OCI-LY1 (cell line): ENCODE results near the gene COL8A1.

ENCODE experiments used
- H2AFZ ChIP-seq: fragments of 200-600 bp; sonication (generic), shearing (Covaris generic); 2 replicates; pipeline ENCODE4 v1.6.0; 2014; ENCODE audit warnings: antibody characterized with exemption, mild to moderate bottlenecking, low read length
- H3F3A ChIP-seq: fragments of 200-600 bp; sonication (generic), shearing (Covaris generic); 2 replicates; pipeline ENCODE4 v1.6.0; 2014; ENCODE audit warnings: mild to moderate bottlenecking, antibody characterized with exemption, low read length, moderate library complexity; ENCODE audit not compliant: insufficient read depth
- H3K27ac ChIP-seq: fragments of 200-600 bp; sonication (generic); 2 replicates; pipeline ENCODE4 v1.5.1; 2014; ENCODE audit warnings: low read length, mixed run types, mild to moderate bottlenecking, low read depth; ENCODE audit not compliant: poor library complexity, severe bottlenecking
- H3K27me3 ChIP-seq: fragments of 200-600 bp; sonication (generic); 2 replicates; pipeline ENCODE4 v1.6.0; 2014; ENCODE audit warnings: antibody characterized with exemption, mild to moderate bottlenecking, low read length, moderate library complexity; ENCODE audit not compliant: insufficient read depth
- H3K36me3 ChIP-seq: fragments of 200-600 bp; sonication (generic); 2 replicates; pipeline ENCODE4 v1.6.1; 2014; ENCODE audit warnings: mild to moderate bottlenecking, antibody characterized with exemption, low read length, moderate library complexity, mixed read lengths; ENCODE audit not compliant: insufficient read depth
- H3K4me1 ChIP-seq: fragments of 200-600 bp; sonication (generic); 2 replicates; pipeline ENCODE4 v1.5.1; 2014; ENCODE audit warnings: mild to moderate bottlenecking, low read length, moderate library complexity; ENCODE audit not compliant: insufficient read depth, severe bottlenecking
- H3K4me2 ChIP-seq: fragments of 200-600 bp; sonication (generic), shearing (Covaris generic); 2 replicates; pipeline ENCODE4 v1.6.1; 2014; ENCODE audit warnings: low read length
- H3K4me3 ChIP-seq: fragments of 200-600 bp; sonication (generic); 2 replicates; pipeline ENCODE4 v1.5.1; 2014; ENCODE audit warnings: low read length, low read depth, mild to moderate bottlenecking, mixed read lengths; ENCODE audit not compliant: poor library complexity, severe bottlenecking
- H3K79me2 ChIP-seq: fragments of 200-600 bp; shearing (Covaris generic); 2 replicates; pipeline ENCODE4 v1.6.1; 2016; ENCODE audit warnings: mixed run types, low read length, mixed read lengths; ENCODE audit not compliant: insufficient read depth
- H3K9ac ChIP-seq: fragments of 200-600 bp; sonication (generic), shearing (Covaris generic); 2 replicates; pipeline ENCODE4 v1.6.1; 2014; ENCODE audit warnings: mild to moderate bottlenecking, low read length, mixed read lengths
- H3K9me2 ChIP-seq: fragments of 200-600 bp; sonication (generic), shearing (Covaris generic); 2 replicates; pipeline ENCODE4 v1.6.1; 2014; ENCODE audit warnings: low read depth, mild to moderate bottlenecking, low read length, mixed read lengths
- H3K9me3 ChIP-seq: fragments of 200-600 bp; shearing (Covaris generic); 2 replicates; pipeline ENCODE4 v1.6.1; 2014; ENCODE audit warnings: low read length, mixed read lengths
- H4K20me1 ChIP-seq: fragments of 200-600 bp; sonication (generic), shearing (Covaris generic); 2 replicates; pipeline ENCODE4 v1.6.0; 2016; ENCODE audit warnings: mild to moderate bottlenecking, low read length; ENCODE audit not compliant: insufficient read depth
- EZH2 ChIP-seq: fragments of 200-600 bp; sonication (generic), shearing (Covaris generic); IDR thresholded peaks from 2 replicates; pipeline ENCODE4 v1.8.0; 2017; ENCODE audit warnings: borderline replicate concordance, mixed run types, mild to moderate bottlenecking, antibody characterized with exemption, low read length, moderate library complexity, mixed read lengths
- TF ChIP-seq, protein P1 (sequence below): fragments of 200-600 bp; sonication (generic), shearing (Covaris generic); IDR thresholded peaks from 2 replicates; pipeline ENCODE4 v1.5.1; 2017; ENCODE audit warnings: mild to moderate bottlenecking, antibody characterized with exemption, low read length, moderate library complexity, mixed read lengths

COL8A1 gene

GRCh38 chr3:99843590-99844258 is 205.3 kb downstream of the COL8A1 start:
- Histone ChIP-seq H4K20me1 (no peaks in the 10 kb centered on the region), H3K9me3 (no peaks in the 10 kb centered on the region), H3K4me1 (peaks cover 12% of the 10 kb centered on the region), H3K9me2 (no peaks in the 10 kb centered on the region), H3F3A (no peaks in the 10 kb centered on the region), H2AFZ (no peak overlapping the region), H3K9ac (no peak overlapping the region), H3K4me3 (no peak overlapping the region), H3K27ac (no peak overlapping the region), H3K36me3 (no peaks in the 10 kb centered on the region), H3K79me2 (no peaks in the 10 kb centered on the region), H3K27me3 (no peaks in the 10 kb centered on the region), H3K4me2 (no peak overlapping the region)
- TF ChIP-seq EZH2: no peak
- TF ChIP-seq, protein P1, sequence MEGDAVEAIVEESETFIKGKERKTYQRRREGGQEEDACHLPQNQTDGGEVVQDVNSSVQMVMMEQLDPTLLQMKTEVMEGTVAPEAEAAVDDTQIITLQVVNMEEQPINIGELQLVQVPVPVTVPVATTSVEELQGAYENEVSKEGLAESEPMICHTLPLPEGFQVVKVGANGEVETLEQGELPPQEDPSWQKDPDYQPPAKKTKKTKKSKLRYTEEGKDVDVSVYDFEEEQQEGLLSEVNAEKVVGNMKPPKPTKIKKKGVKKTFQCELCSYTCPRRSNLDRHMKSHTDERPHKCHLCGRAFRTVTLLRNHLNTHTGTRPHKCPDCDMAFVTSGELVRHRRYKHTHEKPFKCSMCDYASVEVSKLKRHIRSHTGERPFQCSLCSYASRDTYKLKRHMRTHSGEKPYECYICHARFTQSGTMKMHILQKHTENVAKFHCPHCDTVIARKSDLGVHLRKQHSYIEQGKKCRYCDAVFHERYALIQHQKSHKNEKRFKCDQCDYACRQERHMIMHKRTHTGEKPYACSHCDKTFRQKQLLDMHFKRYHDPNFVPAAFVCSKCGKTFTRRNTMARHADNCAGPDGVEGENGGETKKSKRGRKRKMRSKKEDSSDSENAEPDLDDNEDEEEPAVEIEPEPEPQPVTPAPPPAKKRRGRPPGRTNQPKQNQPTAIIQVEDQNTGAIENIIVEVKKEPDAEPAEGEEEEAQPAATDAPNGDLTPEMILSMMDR: no peak

- Histone ChIP-seq H3K36me3 (no peaks in the 10 kb centered on the region), H3K27ac (no peak overlapping the region), H3K79me2 (no peaks in the 10 kb centered on the region), H3K9me3 (no peaks in the 10 kb centered on the region), H2AFZ (no peak overlapping the region), H3F3A (no peaks in the 10 kb centered on the region), H3K27me3 (no peaks in the 10 kb centered on the region), H3K4me3 (no peak overlapping the region), H3K9ac (no peak overlapping the region), H3K4me2 (no peak overlapping the region), H4K20me1 (no peaks in the 10 kb centered on the region), H3K9me2 (no peaks in the 10 kb centered on the region), H3K4me1 (peaks cover 12% of the 10 kb centered on the region)
- TF ChIP-seq EZH2: no peak
- TF ChIP-seq, protein P1: no peak
These were observed 206.9 kb downstream of the COL8A1 start for GRCh38 chr3:99845331-99845730.

DNA sequence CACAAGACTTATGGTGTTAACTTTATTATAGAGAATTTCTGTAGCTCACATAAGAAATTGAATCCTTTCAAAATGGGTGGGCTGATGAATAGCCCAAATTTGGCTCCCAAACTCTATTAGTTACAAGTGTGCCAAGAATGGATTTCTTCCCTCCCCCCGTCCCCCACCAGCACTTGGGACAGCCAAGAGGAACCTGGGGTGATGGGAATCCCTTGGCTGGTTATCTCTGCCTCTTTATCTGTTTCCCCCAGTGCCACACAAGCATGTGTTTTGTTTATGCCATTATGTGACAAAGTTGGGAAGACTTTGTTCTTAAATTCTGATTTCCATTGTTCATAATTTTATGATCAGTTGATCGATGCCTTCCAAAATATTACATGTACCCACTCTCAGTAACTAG is 207.6 kb downstream of the COL8A1 start:
- Histone ChIP-seq H3K27ac (no peak overlapping the region), H2AFZ (no peak overlapping the region), H3F3A (no peaks in the 10 kb centered on the region), H4K20me1 (no peaks in the 10 kb centered on the region), H3K4me3 (no peak overlapping the region), H3K36me3 (no peaks in the 10 kb centered on the region), H3K4me1 (peaks cover 12% of the 10 kb centered on the region), H3K27me3 (no peaks in the 10 kb centered on the region), H3K9ac (no peak overlapping the region), H3K4me2 (no peak overlapping the region), H3K9me2 (no peaks in the 10 kb centered on the region), H3K79me2 (no peaks in the 10 kb centered on the region), H3K9me3 (no peaks in the 10 kb centered on the region)
- TF ChIP-seq EZH2: no peak
- TF ChIP-seq, protein P1: no peak
